GM12891 (cell line): ENCODE data around the gene TMEM212.
"Not testable (repeated sequence)": the region's sequence is repeated elsewhere in the genome, so short reads cannot be mapped to it uniquely, and the experiment has no call there.

Source experiments
- DNase-seq: peaks from one replicate; pipeline ENCODE4 v3.0.0; 2011; ENCODE audit warnings: low spot score; ENCODE audit not compliant: insufficient read length
- FAIRE-seq: peaks from 2 replicates; lab custom pipeline; 2011; peaks lifted over from hg19 to GRCh38; lab: Jason Lieb, UNC
- PAX5 ChIP-seq: IDR thresholded peaks from 2 replicates; pipeline ENCODE4 v1.6.1; 2011; ENCODE audit warnings: low read length, moderate library complexity, mild to moderate bottlenecking; ENCODE audit not compliant: insufficient read depth, severe bottlenecking
- POLR2A ChIP-seq: IDR thresholded peaks from 2 replicates; pipeline ENCODE4 v1.6.1; 2011; ENCODE audit warnings: low read depth, low read length, control low read depth
- POLR2AphosphoS5 ChIP-seq: IDR thresholded peaks from 2 replicates; pipeline ENCODE4 v1.6.1; 2011; ENCODE audit warnings: low read depth, low read length, control low read depth
- POU2F2 ChIP-seq: IDR thresholded peaks from 2 replicates; pipeline ENCODE4 v1.6.1; 2011; ENCODE audit warnings: low read depth, mild to moderate bottlenecking, control low read depth, low read length, moderate library complexity
- SPI1 ChIP-seq: IDR thresholded peaks from 2 replicates; pipeline ENCODE4 v1.6.1; 2011; ENCODE audit warnings: low read depth, low read length, control low read depth
- TAF1 ChIP-seq: IDR thresholded peaks from 2 replicates; pipeline ENCODE4 v1.6.1; 2011; ENCODE audit warnings: low read depth, low read length, control low read depth

Gene TMEM212

GRCh38 chr3:171850960-171851659, 8.0 kb downstream of the TMEM212 start:
- TF ChIP-seq TAF1 (no peak), PAX5 (no peak), POLR2AphosphoS5 (no peak), POLR2A (no peak)
- DNase-seq (no peak), FAIRE-seq (no peak)

- no peak for FAIRE-seq
These were observed 8.5 kb downstream of the TMEM212 start for GRCh38 chr3:171851660-171852058.

GRCh38 chr3:171854649-171855305, 11.6 kb downstream of the TMEM212 start:
- DNase-seq, result no peak
- FAIRE-seq, result no peak
- no peak for TF ChIP-seq TAF1
- TF ChIP-seq SPI1, result no peak
- TF ChIP-seq POU2F2, result no peak
- TF ChIP-seq POLR2AphosphoS5, result no peak
- no peak for TF ChIP-seq PAX5
- TF ChIP-seq POLR2A, result no peak

More at GRCh38 chr3:171851660-171852058, 8.5 kb downstream of the TMEM212 start:
- no peak for DNase-seq
- TF ChIP-seq POLR2AphosphoS5 (no peak), POU2F2 (no peak), SPI1 (no peak), POLR2A (no peak), PAX5 (no peak), TAF1 (no peak)

- not testable (repeated sequence) for FAIRE-seq, DNase-seq
These were observed 15.6 kb downstream of the TMEM212 start for GRCh38 chr3:171858770-171859169.

GRCh38 chr3:171860830-171861535, 17.8 kb downstream of the TMEM212 start:
- FAIRE-seq (no peak), DNase-seq (no peak)
- TF ChIP-seq PAX5 (no peak), TAF1 (no peak), POU2F2 (no peak), POLR2A (no peak), POLR2AphosphoS5 (no peak), SPI1 (no peak)

- no peak for DNase-seq
- FAIRE-seq, result no peak
- TF ChIP-seq PAX5 (no peak), TAF1 (no peak), POU2F2 (no peak), POLR2A (no peak), SPI1 (no peak), POLR2AphosphoS5 (no peak)
These were observed 19.2 kb downstream of the TMEM212 start for GRCh38 chr3:171862392-171862791.

GRCh38 chr3:171862993-171863521, 19.9 kb downstream of the TMEM212 start:
- DNase-seq, result no peak
- no peak for FAIRE-seq
- TF ChIP-seq POLR2AphosphoS5 (no peak), SPI1 (no peak), TAF1 (no peak), POLR2A (no peak), POU2F2 (no peak), PAX5 (no peak)

GRCh38 chr3:171863920-171864319, 20.8 kb downstream of the TMEM212 start:
- FAIRE-seq, result no peak
- DNase-seq, result no peak
- no peak for TF ChIP-seq POLR2A
- TF ChIP-seq POLR2AphosphoS5, result no peak
- no peak for TF ChIP-seq PAX5
- no peak for TF ChIP-seq POU2F2
- no peak for TF ChIP-seq TAF1
- no peak for TF ChIP-seq SPI1

- DNase-seq, result no peak
- FAIRE-seq, result no peak
- TF ChIP-seq POLR2AphosphoS5 (no peak), POU2F2 (no peak), PAX5 (no peak), SPI1 (no peak), TAF1 (no peak)
These were observed 22.2 kb downstream of the TMEM212 start for GRCh38 chr3:171865191-171865865.
